ENCODE results near the gene GPC6.

- no peak for TF ChIP-seq CTCF (IDR thresholded peaks at IDR 0.05)
- no peak for TF ChIP-seq POLR2A (IDR thresholded peaks at IDR 0.05)
Measured at GRCh38 chr13:94414141-94414540, 1187.5 kb downstream of the GPC6 start.

Measured in uterus (tissue), 2 donors.